AG09319 (cell line): ENCODE measurements around the gene SLC4A9.

Experiments
- DNase-seq: peaks from one replicate; pipeline ENCODE4 v3.0.0-alpha.2; 2010; ENCODE audit warnings: low read depth; ENCODE audit errors: extremely low read depth
- TF ChIP-seq, protein P1 (sequence below): IDR thresholded peaks from 2 replicates; pipeline ENCODE4 v1.5.1; 2011; ENCODE audit warnings: low read depth, mild to moderate bottlenecking, inconsistent platforms, low read length, moderate library complexity

Gene SLC4A9

DNA sequence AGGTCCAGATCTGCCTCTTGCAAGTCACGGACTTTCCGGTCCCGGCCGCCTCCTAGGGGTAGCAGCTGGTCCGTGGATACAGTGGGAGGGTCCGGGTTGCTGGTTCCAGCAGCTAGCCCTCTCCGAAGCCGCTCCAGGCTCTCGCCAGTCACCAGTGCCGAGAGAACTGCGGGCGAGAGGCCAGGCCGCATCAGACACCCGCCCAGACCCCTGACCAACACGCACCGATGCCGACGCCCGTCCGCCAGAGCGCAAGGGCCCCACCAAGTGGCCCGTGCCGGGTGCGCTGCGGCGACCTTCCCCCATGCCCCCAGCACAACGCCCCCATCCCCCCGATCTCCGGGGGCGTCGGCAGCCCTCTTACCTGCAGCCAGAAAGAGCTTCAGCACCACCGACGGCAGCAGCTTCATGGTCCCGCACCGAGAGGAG, 14.1 kb upstream of the SLC4A9 start:
- TF ChIP-seq, protein P1, sequence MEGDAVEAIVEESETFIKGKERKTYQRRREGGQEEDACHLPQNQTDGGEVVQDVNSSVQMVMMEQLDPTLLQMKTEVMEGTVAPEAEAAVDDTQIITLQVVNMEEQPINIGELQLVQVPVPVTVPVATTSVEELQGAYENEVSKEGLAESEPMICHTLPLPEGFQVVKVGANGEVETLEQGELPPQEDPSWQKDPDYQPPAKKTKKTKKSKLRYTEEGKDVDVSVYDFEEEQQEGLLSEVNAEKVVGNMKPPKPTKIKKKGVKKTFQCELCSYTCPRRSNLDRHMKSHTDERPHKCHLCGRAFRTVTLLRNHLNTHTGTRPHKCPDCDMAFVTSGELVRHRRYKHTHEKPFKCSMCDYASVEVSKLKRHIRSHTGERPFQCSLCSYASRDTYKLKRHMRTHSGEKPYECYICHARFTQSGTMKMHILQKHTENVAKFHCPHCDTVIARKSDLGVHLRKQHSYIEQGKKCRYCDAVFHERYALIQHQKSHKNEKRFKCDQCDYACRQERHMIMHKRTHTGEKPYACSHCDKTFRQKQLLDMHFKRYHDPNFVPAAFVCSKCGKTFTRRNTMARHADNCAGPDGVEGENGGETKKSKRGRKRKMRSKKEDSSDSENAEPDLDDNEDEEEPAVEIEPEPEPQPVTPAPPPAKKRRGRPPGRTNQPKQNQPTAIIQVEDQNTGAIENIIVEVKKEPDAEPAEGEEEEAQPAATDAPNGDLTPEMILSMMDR = peak; percentile 55
- DNase-seq = no peak

DNA sequence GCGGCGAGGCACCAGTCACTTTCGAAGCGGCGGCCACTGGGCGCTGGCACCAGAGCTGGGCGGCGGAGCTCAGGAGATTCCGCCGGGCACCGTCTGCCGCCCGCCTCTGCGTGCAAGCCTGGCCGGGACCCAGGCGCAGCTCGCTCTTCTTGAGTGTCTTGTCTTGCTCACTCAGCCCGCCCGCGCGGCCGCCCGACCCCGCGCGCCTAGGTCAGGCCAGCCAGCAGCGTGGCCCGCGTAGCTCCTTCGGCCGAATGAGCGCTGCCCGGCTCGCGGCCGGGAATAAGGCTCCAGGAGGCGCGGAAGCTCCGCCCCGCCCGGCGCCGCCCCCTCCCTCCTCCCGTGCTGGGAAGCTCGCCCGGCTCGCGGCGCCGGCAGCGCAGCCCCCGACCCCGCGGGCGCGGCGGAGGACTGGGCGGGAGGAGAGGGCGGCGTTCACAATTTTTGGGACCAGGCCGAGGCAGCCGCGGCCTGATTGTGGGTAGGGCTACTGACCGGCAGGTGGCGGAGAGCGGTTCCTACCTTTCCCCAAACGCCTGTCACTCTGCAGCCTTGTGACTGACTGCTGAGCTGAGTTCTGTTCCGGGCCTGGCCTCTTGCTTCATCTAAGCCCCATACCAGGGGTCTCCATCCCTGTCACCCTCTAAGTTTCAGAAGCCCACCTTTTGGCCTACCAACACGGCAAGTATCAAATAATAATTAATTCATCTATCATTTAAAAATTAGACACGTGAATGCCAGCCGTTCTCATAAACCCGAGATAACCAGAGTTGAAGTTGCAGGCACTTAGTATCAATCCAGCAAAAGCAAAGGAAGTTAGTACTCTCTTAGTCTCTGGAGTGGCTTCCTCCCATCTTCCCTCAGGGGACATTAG, 13.4 kb upstream of the SLC4A9 start, which contains the start of gene HBEGF:
TSS of gene HBEGF (minus strand) at position 256 of the 874 bp plus-strand sequence. CDS start 275 bp downstream, outside the sequence.
- TF ChIP-seq, protein P1 = peak; percentile 33
- no peak for DNase-seq

- DNase-seq = no peak
- TF ChIP-seq, protein P1 = no peak
Measured at GRCh38 chr5:140347360-140347759, 12.6 kb upstream of the SLC4A9 start.

DNA sequence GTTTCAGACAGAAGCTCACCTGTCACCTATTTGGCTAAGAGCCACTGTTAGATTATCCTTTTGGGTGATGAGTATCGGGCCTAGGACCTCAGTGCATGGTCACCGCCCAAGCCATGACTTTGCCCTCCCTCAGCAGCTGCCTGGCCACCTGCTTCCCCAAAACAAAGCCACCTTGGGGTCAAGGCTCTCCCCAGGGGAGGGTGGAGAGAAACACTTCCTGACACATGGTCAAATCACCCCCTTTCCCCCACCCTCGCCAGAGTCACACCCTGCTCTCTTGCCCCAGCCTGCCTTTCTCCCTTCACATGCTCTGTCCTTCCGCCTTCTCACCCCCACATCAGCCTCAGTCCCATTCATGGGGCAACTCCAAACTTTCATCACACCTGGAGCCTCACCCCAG, 11.9 kb upstream of the SLC4A9 start:
- DNase-seq = no peak
- TF ChIP-seq, protein P1 = no peak

DNA sequence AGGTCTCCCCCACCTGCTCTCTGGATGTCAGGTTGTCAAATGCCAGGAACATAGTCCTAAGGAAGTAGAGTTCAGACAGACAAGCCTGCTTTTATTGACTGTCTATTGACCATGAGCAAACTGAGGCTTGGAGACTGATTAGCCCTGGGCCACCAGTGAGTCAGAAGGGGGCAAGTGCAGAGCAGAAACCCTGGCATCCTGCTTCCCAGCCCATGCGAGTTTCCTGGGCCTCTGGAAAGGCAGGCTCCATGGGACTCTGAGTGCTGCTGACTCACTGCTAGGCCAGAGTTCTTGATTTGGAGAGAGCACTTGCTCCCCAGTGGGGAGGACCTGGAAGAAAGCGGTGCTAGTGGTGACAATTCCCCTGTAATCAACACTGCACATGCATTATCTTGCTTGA, 10.8 kb upstream of the SLC4A9 start:
- DNase-seq = no peak
- TF ChIP-seq, protein P1 = no peak

GRCh38 chr5:140351609-140352334, 8.2 kb upstream of the SLC4A9 start:
- DNase-seq = no peak
- TF ChIP-seq, protein P1 = peak; percentile 82

- no peak for DNase-seq
- TF ChIP-seq, protein P1 = no peak
Measured at GRCh38 chr5:140355546-140355945, 4.4 kb upstream of the SLC4A9 start.
